GM23248 (cell line): Measurements from ENCODE around the gene RNF213. TPM values are rescaled to one million over a fixed set of nuclear protein-coding genes. Genes with fewer than 3 reads are reported as not detected.

Source experiments
- DNase-seq: peaks from one replicate; pipeline ENCODE4 v3.0.0-alpha.2; 2015
- H2AFZ ChIP-seq: fragments of 200-600 bp; sonication (generic); 2 replicates; pipeline ENCODE4 v1.6.1; 2016; ENCODE audit warnings: antibody characterized with exemption
- H3F3A ChIP-seq: fragments of 200-600 bp; sonication (generic); 2 replicates; pipeline ENCODE4 v1.6.1; 2016; ENCODE audit warnings: mild to moderate bottlenecking, antibody characterized with exemption, mixed run types; ENCODE audit not compliant: insufficient read depth
- H3K27ac ChIP-seq: fragments of 200-600 bp; sonication (generic); 2 replicates; pipeline ENCODE4 v1.5.1; 2016; ENCODE audit warnings: mild to moderate bottlenecking
- H3K27me3 ChIP-seq: fragments of 200-600 bp; sonication (generic); replicated peaks from 2 replicates; pipeline ENCODE4 v1.6.1; 2016; ENCODE audit warnings: mild to moderate bottlenecking; ENCODE audit not compliant: insufficient read depth
- H3K36me3 ChIP-seq: fragments of 200-600 bp; sonication (generic); 2 replicates; pipeline ENCODE4 v1.6.1; 2016; ENCODE audit warnings: low read depth, mild to moderate bottlenecking
- H3K4me1 ChIP-seq: fragments of 200-600 bp; sonication (generic); 2 replicates; pipeline ENCODE4 v1.6.1; 2016; ENCODE audit warnings: mild to moderate bottlenecking; ENCODE audit not compliant: insufficient read depth
- H3K4me2 ChIP-seq: fragments of 200-600 bp; sonication (generic); one replicate; pipeline ENCODE4 v1.6.1; 2016; ENCODE audit warnings: mild to moderate bottlenecking; ENCODE audit not compliant: unreplicated experiment
- H3K4me3 ChIP-seq: fragments of 200-600 bp; sonication (generic); 2 replicates; pipeline ENCODE4 v1.5.1; 2016; ENCODE audit warnings: mild to moderate bottlenecking
- H3K79me2 ChIP-seq: fragments of 200-600 bp; sonication (generic); 2 replicates; pipeline ENCODE4 v1.6.1; 2016; ENCODE audit warnings: mild to moderate bottlenecking; ENCODE audit not compliant: insufficient read depth
- H3K9ac ChIP-seq: fragments of 200-600 bp; sonication (generic); 2 replicates; pipeline ENCODE4 v1.6.1; 2016; ENCODE audit warnings: mild to moderate bottlenecking
- H3K9me2 ChIP-seq: fragments of 200-600 bp; sonication (generic); 2 replicates; pipeline ENCODE4 v1.6.1; 2016; ENCODE audit warnings: mixed run types, mild to moderate bottlenecking, moderate library complexity; ENCODE audit not compliant: insufficient read depth
- H3K9me3 ChIP-seq: fragments of 200-600 bp; sonication (generic); one replicate; pipeline ENCODE4 v1.6.1; 2017; ENCODE audit warnings: low read depth
- H4K20me1 ChIP-seq: fragments of 200-600 bp; sonication (generic); 2 replicates; pipeline ENCODE4 v1.6.0; 2016; ENCODE audit not compliant: insufficient read depth
- EZH2 ChIP-seq: fragments of 200-600 bp; sonication (generic); IDR thresholded peaks from 2 replicates; pipeline ENCODE4 v1.6.1; 2018; ENCODE audit warnings: antibody characterized with exemption, mild to moderate bottlenecking; ENCODE audit not compliant: insufficient read depth, poor library complexity, severe bottlenecking
- EZH2phosphoT487 ChIP-seq: fragments of 200-600 bp; sonication (generic); IDR thresholded peaks from 2 replicates; pipeline ENCODE4 v1.6.1; 2018; ENCODE audit warnings: antibody characterized with exemption, moderate library complexity, mild to moderate bottlenecking, low read depth; ENCODE audit not compliant: insufficient read depth
- WGBS, 2 experiments: methylation state at CpG; one replicate each; pipeline ENCODE4 v1.1.6; 2015 to 2017; ENCODE audit warnings: low lambda C conversion rate in 2 of 2, low coverage in 1 of 2; ENCODE audit errors: missing lambda C conversion rate in 2 of 2; 5-methylcytosine and 5-hydroxymethylcytosine counted together
- in situ Hi-C: fragments of 300-500 bp; cut with MboI; formaldehyde crosslinking; loops from 2 replicates; pipeline ENCODE4 v1.15.0; 2020
- polyA plus RNA-seq: library from polyadenylated mRNA; unstranded; fragments of >200 nt; fragmentation: Nextera tagmentation; extraction: Ambion mirVana; gene quantifications from 2 replicates; pipeline ENCODE4 v1.2.1, GENCODE V29; 2016
- total RNA-seq: library from RNA; depleted of rRNA; stranded (reverse); fragments of >200 nt; shearing (Covaris generic); gene quantifications from 2 replicates; pipeline ENCODE4 v1.2.3, GENCODE V29; 2014

RNF213 gene
- total and polyA plus RNA-seq, 2 experiments from 2014 or later: 18.8 to 45.0 TPM

DNA sequence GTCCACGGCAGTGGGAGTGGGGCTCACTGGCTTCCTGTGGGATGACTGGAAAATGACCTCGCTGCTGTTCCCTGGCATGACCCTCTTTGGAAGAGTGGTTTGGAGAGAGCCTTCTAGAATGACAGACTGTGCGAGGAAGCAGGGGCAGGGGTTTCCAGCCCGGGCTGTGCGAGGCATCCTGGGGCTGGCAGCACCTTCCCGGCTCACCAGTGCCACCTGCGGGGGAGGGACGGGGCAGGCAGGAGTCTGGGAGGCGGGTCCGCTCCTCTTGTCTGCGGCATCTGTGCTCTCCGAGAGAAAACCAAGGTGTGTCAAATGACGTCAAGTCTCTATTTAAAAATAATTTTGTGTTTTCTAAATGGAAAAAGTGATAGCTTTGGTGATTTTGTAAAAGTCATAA lies 7.8 kb upstream of the RNF213 start:
- in situ Hi-C loops: no loop called here
- WGBS, 2 experiments: 74 to 76% methylated on average over 13 of the region's 13 CpGs
- DNase-seq: peak; percentile 19

DNA sequence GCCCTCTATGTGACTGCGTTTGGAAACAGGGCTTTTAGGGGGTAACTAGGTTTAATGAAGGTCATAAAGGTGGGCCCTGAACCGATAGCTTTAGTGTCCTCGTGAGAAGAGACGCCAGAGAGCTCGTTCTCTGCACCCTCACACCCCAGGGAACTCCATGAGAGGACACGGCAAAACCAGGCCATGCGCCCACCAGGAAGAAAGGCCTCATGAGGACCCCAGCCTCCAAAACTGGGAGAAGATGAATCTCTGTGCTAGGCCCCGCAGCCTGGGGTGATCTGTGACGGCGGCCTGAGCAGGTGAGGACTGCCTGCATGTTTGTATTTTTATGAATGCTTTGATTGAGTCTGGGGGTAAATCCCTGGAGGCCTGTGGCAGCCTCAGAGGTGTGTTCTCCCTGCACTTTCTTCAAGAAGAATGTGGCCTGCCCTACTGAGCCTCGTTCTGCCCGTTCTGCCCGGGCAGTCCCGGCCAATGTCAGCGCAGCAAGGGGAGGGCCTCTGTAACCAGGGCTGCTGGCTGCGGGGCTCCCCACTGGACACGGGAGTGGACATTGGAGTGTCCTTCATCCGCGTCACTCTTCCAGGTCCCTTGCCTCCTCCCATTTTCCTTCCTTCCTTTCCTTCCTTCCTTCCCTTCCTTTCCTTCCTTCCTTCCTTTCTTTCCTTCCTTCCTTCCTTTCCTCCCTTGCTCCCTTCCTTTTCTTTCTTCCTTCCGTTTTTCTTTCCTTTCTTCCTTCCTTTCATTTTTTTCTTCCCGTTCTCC lies 6.8 kb upstream of the RNF213 start:
- H3K9ac ChIP-seq: peak overlapping the region; percentile 56; the same call in 1 of the 2 replicates
- H3K79me2 ChIP-seq: no peaks in the 10 kb centered on the region
- peak overlapping the region; percentile 91 for H3K27ac ChIP-seq
- no peaks in the 10 kb centered on the region for H3K9me3 ChIP-seq
- H3K27me3 ChIP-seq: no peaks in the 10 kb centered on the region
- DNase-seq: no peak
- H3F3A ChIP-seq: peaks cover 20% of the 10 kb centered on the region
- in situ Hi-C loops: no loop called here
- H4K20me1 ChIP-seq: no peaks in the 10 kb centered on the region
- no peak overlapping the region for H3K4me3 ChIP-seq
- H3K36me3 ChIP-seq: no peaks in the 10 kb centered on the region
- no peak overlapping the region for H2AFZ ChIP-seq
- H3K4me2 ChIP-seq: peak overlapping the region; percentile 67
- TF ChIP-seq EZH2 (no peak), EZH2phosphoT487 (no peak)
- 98 to 99% methylated on average over 21 of the region's 21 CpGs for WGBS, 2 experiments
- H3K4me1 ChIP-seq: peaks cover 17% of the 10 kb centered on the region
- no peaks in the 10 kb centered on the region for H3K9me2 ChIP-seq

More for the DNA sequence above, 7.8 kb upstream of the RNF213 start:
- Histone ChIP-seq H3K79me2 (no peaks in the 10 kb centered on the region), H3F3A (peaks cover 14% of the 10 kb centered on the region), H2AFZ (no peak overlapping the region), H3K27ac (no peak overlapping the region), H3K9ac (no peak overlapping the region), H3K9me3 (no peaks in the 10 kb centered on the region), H4K20me1 (no peaks in the 10 kb centered on the region), H3K4me3 (no peak overlapping the region), H3K27me3 (no peaks in the 10 kb centered on the region), H3K4me1 (peaks cover 17% of the 10 kb centered on the region), H3K36me3 (no peaks in the 10 kb centered on the region), H3K4me2 (no peak overlapping the region), H3K9me2 (no peaks in the 10 kb centered on the region)
- TF ChIP-seq EZH2 (no peak), EZH2phosphoT487 (no peak)

DNA sequence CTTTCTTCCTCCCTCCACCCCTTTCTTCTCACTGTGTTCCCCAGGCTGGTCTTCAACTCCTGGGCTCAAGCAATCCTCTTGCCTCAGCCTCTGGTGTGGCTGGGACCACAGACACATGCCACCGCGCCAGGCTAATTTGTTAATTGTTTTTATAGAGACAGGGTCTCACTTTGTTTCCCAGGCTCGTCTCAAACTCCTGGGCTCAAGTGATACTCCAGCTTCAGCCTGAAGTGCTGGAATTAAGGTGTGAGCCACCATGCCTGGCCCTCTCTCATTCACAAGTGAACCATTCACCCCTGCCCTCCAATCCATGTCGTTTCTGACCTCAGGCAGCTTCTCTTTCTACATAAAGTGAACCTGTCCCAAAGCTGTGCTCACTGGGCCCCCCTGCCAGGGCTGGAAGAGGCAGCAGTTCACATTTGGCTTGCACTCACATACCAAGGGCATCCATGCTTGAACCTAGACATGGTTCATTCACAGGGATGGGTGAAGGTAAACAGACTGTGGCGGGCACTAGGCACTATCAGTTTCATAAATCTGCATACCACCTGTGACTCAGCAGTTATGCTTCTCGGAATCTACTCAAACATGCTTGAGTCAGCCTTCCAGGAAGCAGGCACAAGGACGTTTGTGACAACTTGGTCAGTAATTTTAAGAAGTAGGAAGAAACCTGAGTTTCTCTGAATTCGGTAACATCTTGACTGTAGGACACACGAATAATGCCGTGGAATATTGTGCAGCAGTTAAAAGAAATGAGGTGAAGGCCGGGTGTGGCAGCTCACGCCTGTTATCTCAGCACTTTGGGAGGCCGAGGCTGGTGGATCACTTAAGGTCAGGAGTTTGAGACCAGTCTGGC lies 6.0 kb upstream of the RNF213 start:
- no peaks in the 10 kb centered on the region for H3K36me3 ChIP-seq
- no peaks in the 10 kb centered on the region for H4K20me1 ChIP-seq
- H3K9ac ChIP-seq: peak overlapping the region; percentile 56
- no peaks in the 10 kb centered on the region for H3K9me2 ChIP-seq
- in situ Hi-C loops: no loop called here
- no peaks in the 10 kb centered on the region for H3K79me2 ChIP-seq
- peak; percentile 95 for DNase-seq
- WGBS, 2 experiments: 50 to 55% methylated on average over 13 of the region's 13 CpGs
- H3F3A ChIP-seq: peaks cover 28% of the 10 kb centered on the region
- H3K27ac ChIP-seq: peak overlapping the region; percentile 91
- H3K27me3 ChIP-seq: no peaks in the 10 kb centered on the region
- peak overlapping the region; percentile 34; the same call in 1 of the 2 replicates for H2AFZ ChIP-seq
- peak overlapping the region; percentile 67 for H3K4me2 ChIP-seq
- H3K4me3 ChIP-seq: peak overlapping the region; percentile 20
- TF ChIP-seq EZH2: no peak
- 0 out of 2 replicates have a peak, but pooled peaks have one; percentile 28 for TF ChIP-seq EZH2phosphoT487
- no peaks in the 10 kb centered on the region for H3K9me3 ChIP-seq
- H3K4me1 ChIP-seq: peaks cover 17% of the 10 kb centered on the region

DNA sequence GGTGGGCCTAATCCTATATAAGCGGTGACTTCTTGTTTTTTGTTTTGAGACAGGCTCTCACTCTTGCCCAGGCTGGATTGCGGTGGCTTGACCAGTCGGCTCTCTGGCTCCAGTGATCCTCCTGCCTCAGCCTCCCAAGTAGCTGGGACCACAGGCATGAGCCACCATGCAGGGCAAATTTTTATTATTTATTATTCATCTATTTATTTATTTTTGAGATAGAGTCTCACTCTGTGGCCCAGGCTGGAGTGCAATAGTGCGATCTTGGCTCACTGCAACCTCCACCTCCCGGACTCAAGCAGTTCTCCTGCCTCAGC lies 4.7 kb upstream of the RNF213 start:
- Histone ChIP-seq H3K27ac (peak overlapping the region; percentile 91), H3K79me2 (no peaks in the 10 kb centered on the region), H3K9ac (no peak overlapping the region), H3K4me3 (no peak overlapping the region), H3K27me3 (no peaks in the 10 kb centered on the region), H4K20me1 (no peaks in the 10 kb centered on the region), H3K4me1 (peaks cover 17% of the 10 kb centered on the region), H3K9me3 (no peaks in the 10 kb centered on the region), H3F3A (peaks cover 31% of the 10 kb centered on the region), H3K4me2 (no peak overlapping the region), H2AFZ (no peak overlapping the region), H3K9me2 (no peaks in the 10 kb centered on the region), H3K36me3 (no peaks in the 10 kb centered on the region)
- 96 to 98% methylated on average over 5 of the region's 5 CpGs for WGBS, 2 experiments
- in situ Hi-C loops: no loop called here
- DNase-seq: no peak
- TF ChIP-seq EZH2phosphoT487: no peak
- TF ChIP-seq EZH2: no peak
